ENCODE measurements around the gene IFT57.
"Not testable (repeated sequence)": the region's sequence is repeated elsewhere in the genome, so short reads cannot be mapped to it uniquely, and the experiment has no call there.

The IFT57 gene

DNA sequence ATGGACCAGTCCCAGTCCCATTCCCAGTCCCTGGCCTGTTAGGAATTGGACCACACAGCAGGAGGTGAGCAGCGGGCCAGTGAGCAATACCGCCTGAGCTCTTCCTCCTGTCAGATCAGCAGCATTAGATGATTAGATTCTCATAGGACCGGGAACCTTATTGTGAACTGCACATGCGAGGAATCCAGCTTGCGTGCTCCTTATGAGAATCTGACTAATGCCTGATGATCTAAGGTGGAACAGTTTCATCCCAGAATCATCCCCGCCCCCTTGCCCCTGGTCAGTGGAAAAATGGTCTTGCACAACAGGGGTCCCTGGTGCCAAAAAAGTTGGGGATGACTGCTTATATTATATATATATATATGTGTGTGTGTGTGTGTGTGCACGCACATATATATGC lies 63.1 kb downstream of the IFT57 start:
- DNase-seq (ENCODE audit: low read depth): no peak

DNA sequence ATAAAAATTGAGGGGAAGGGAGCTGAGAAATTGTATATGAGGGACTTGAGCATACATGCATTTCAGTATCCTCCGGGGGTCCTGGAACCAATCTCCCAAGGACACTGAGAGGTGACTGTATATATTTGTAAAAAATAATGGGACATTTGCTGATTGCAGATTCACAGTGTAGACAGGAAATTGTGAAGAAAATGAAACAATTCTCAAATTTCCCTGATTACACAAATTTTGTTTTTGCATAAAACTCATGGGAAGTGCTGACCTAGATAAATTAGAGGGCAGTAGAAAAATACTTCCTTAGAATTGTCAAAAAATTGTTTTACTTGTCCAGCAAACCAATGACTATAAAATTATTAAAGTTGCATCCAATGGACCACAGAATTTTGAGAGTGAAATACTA lies 64.0 kb downstream of the IFT57 start:
- DNase-seq (ENCODE audit: low read depth): no peak

DNA sequence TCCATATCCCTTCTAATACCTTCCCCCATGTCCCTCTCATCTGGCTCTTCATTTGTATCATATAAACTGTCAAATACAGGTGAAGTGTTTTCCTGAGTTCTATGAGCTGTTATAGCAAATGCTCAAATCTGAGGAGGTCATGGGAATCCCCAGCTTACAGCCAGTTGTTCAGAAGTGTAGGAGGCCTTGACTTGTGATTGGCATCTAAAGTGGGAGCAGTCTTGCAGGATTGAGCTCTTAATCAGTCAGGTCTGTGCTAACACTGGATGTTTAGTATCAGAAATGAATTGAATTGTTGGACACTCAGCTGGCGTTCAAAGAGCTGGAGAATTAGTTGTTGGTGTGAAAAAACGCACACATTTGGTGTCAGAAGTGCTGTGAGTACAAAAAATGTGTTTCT lies 65.0 kb downstream of the IFT57 start:
- no peak for DNase-seq (ENCODE audit: low read depth)

DNA sequence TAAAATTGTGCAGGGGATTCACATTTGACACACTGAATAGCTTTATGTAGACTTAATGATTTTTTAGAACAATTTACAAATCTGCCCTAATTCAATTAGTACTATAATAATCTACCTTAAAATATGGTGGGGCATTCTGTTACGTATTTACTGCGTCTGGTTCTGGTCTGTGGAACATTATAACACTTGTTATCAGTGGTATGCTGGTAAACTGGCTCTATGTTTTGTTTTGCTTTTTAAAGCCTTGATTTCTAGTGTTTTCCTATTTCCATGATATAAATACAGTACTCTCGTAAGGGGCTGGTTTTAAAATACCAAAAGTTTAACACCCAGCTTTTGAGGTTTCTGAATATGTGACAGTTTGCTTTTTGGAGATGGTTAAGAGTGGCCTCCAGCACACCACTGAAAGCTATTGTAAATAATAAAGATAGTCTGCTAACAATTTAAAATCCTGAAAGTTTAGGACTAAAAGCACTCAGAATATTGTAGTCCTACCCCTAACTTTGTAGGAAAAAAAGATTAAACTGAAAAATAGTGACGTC lies 65.8 kb downstream of the IFT57 start:
- DNase-seq (ENCODE audit: low read depth): no peak

DNA sequence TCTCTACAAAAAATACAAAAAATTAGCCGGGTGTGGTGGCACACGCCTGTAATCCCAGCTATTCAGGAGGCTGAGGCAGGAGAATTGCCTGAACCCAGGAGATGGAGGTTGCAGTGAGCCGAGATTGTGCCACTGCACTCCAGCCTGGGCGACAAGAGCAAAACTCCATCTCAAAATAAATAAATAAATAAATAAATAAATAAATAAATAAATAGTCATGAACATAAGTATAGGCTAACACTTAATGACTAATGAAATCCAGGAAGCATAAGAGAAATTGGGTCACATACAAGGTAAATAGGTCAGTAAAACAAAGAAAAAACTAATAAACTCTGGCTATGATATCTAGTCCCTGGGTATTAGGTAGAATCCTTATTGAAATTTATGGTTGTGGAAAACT lies 66.6 kb downstream of the IFT57 start:
- DNase-seq (ENCODE audit: low read depth): not testable (repeated sequence)

DNA sequence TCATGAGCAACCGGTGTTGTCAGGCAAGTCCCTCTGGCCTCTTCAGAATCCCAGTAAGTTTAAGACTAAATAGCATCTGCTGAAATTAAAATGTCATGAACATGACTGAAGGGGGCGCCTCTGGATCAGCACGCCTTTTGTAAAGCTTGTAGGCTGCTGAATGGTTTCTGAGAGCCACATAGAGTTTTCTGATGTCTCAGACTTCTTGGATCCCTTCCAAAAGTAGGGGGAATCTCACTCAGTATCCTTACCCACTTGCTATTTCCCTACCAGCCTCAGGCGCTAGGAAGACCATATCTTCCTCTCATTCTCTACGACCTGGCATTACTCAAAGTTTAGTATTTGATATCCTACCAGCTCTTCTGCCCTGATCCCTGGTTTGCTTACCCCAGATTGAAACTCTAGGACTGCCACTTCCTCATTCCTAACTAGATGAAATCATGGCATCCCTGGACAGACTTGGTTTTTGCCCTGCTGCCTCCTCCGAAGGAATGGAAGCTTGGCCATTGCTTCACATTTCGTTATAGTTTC lies 68.7 kb downstream of the IFT57 start:
- DNase-seq (ENCODE audit: low read depth): no peak

DNA sequence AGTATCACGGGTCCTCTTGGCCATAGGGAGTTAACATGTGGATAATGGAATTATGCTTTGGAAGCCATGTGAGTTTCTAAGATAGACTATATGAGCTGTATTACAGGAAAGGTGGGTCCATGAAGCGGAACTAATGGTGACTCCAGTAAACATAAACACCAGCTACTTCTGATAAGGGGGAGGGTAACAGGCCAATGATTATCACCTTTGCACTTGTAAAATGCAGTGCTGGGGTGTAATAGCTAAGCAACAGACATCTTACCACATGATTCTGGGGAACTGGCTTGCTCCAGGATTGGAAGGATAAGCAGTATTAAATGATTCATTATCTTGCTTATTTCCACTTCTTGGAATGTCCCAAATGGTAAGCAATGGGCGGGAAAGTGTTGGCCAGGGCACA lies 70.0 kb downstream of the IFT57 start:
- DNase-seq (ENCODE audit: low read depth): no peak

DNA sequence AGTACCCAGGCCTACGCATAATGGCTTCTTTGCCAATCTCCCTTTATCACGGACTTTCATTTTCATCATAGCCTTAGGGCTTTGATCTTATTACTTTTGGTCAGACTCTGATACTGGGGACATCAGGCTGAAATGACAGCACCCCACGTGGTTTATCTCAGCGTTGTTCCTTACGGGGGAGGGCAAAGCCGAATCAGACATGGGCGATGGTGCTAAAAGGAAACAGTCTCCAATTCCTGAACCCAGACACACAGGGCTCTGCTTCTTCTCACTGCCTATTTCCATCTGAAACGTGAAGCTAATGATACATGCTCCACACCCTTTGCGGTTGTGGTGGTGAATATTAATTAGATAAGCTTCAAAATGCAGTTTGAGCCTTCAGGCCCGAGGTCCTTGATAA lies 72.0 kb downstream of the IFT57 start:
- DNase-seq (ENCODE audit: low read depth): no peak

DNA sequence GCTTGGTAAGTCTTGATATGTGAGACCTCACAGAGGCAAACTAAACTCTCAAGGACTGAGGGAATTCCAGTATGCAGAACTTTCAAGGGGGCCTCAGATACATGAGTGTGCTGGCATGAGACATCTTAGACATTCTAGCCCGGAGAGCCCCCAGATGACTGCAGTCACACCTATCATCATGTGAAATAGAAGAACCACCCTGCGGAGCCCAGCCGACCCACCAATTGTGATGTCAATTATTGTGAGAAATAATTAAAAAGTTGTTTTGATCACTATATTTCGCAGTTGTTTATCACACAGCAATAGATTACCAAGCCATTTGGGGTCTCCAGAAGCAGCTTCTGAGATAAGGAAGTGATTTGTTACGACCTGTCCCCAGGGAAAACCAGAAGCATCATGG lies 76.1 kb downstream of the IFT57 start:
- DNase-seq (ENCODE audit: low read depth): no peak

DNA sequence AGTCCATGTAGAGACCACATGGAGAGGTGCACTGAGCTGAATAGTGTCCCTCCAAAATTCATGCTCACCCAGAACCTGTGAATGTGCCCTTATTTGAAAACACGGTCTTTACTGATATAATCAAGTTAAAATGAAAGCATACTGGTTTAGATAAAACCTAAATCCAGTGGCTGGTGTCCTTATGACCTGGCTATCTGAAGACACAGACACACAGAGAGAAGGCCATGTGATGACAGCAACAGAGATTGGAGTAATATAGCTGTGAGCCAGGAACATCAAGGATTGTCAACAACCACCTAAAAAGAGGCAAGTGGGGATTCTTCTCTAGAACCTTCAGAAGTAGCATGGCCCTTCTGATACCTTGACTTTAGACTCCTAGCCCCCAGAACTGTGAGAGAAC lies 76.6 kb downstream of the IFT57 start:
- DNase-seq (ENCODE audit: low read depth): no peak

DNA sequence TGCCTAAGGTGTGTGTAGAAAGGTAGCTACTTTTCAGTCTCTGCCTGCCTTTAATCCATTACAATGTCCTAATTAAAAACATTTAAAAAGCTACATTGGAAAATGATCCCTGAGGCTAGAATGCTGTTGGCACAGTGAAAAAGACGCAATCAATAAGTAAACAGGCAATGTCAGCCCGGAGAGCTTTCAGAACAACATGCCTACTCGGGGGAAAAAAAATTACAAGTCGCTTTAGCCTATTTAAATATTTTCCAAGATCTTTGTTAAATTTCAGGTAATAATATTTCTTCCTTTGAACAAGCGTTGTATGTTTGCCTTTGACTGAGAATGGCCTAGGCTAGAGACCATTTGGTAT lies 84.8 kb downstream of the IFT57 start:
- no peak for DNase-seq (ENCODE audit: low read depth)

DNA sequence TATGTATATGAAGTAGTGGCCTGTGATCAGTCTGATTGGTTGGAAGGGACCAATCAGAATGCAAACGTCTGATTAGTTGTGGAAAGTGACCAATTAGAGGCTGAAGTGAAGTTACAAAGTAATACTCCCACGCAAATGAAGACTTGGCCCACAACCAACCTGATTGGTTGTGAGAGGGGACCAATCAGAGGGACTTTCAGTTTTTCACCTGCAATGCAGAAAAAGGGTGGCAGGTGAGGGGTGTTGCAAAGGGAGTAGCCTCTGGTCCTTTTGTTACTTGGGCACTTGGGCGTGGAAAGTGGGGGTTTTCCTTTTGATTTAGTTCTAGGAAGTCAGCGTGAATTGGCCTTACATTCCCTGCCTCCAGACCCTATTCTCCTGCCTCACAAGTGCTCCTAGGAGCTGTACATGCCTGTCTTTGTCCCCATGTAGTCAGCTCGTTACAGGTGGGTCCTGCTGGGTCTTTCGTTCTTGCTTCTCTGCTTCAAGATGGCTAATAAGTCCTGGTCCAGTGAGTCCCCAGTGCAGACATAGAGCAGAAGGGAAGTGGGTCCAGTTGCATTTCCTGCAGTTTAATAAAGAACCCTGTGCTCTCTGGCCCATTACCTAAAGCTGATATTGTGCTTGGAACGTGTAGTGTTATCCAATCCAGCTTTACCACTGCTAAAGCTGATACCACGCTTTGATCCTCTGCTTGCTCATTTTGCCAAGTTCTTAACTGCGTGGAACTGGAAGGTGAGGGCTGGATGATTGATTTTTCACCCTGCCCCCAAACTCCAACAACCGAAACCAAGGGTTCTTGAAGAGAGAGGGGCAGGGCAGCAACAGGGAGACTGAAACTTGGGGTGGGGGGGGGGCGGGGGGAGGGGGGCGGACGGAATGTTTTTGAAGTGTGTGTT lies 85.4 kb downstream of the IFT57 start:
- DNase-seq (ENCODE audit: low read depth): no peak

DNA sequence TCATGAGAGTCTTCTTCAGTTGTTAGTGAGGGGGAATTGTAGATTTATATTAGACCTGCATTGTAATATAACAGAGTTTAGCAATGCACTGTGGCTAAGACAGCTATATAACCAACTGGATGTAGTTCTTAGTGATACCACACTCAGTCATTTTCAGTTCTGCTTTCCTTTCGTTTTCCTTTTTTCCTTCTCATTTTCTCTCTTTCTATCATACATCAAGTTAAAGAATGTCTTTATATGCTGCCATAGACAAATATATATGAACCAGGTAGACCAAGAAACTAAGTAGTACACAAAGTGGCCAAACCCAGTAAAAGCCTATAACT lies 87.7 kb downstream of the IFT57 start:
- DNase-seq (ENCODE audit: low read depth): no peak

DNA sequence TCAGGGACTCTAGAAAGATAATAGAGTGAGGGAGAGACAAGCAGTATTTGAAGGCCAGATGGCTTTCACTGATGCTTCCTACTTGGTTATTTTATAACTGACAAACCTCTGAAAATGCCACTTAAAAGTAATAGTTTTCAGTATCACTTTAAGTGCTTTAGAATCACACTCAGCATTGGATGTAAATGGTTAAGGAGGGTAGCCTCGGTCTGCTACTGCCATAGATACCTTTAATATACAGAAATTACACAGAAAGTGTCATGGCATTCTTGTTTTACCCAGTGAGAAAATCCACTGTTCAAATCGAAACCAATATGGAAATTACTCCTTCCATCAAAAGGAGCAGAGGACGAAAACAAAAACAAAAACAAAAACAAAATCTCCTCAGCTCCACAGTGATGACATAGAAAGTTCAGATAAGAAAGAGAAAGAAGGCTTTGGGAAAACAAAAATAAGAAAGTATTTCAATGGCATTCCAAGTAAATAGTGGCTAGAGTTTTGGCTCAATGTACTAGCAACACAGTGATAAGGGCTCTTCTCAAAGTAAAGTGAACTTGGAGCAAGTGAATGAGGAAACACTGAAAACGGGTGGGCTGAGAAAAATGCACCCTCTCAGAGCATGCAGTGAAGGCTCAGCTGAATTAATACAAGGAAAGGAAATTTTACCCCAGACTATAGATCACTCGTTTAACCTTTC lies 88.2 kb downstream of the IFT57 start:
- DNase-seq (ENCODE audit: low read depth): no peak

DNA sequence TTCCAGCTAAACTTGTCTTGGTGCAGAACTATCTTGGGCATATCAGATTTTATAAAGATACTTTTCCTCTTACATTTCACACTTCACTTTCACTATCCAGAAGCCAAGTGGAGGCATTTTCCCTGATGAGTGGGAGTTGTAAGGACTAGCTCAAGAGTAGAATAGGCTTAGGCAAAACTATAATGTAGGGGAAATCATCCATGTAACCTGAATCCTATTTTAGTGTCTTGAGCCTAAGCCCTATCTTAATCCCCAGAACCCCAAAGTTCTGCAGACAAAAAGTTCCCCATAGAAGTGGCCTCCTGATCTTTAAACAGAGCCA lies 89.2 kb downstream of the IFT57 start:
- DNase-seq (ENCODE audit: low read depth): no peak

DNA sequence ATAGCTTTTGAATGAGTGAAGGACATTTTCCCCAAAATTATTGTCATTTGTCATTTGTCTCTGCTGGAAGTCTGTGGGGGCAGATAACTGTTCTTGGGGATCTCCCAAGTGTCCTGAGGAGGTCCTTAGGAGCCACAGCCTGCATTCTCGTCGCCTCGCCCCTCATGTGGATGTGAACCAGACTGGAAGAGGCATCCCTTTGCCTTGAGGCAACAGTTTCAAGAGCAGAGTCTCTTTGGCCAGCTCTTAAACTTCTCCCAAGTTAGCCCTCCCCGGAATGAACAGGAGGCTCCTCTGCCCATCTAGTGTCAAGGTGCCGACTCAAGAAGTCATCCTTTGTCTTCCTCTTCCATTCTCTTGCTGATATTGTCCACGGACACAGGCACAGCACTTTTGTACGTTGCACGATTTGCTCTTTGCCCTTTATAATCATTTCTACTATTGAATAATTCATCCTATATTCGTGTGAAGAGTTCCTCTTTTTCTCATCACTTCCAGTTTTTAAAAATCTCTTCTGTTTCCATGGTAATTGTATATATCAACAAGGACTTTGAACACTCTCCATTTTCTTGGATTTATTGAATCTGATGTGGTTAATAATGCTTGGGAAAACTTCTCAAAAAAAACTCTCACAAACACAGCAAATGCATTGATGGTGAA lies 90.6 kb downstream of the IFT57 start:
- DNase-seq (ENCODE audit: low read depth): no peak

DNA sequence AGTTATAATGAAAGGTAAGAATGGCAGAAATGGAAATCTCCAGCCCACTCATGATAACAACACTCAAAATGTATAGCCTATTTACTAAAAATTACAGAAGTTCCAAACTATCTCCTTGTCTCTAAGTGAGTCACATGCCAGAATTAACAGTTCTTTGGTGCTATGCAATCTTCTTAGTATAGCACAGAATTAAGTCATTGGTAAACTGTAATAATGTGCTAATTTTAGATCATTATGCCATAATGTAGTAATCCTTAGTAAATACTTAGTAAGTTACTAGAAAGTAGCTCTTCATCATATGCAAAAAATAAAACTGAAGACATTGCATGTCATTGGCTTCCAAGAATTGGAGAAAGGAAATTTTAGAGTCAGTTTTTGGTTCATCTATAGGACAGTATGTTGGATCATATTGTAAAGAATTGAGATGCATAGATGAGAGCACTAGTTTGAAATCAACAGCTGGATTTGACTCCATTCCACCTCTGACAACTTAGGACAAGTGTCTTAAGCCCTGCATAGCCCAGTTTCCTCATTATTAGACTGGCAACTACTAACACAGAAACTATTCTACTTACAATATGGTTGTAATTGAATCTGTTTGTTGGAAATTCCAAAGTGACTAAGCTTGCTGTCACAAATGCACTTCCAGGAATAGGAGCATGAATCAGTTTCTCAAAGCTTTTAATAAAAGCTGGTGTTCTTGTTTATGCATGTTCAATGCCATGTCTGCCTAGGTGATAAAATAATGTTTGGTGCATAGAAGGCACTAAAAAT lies 91.3 kb downstream of the IFT57 start:
- DNase-seq (ENCODE audit: low read depth): no peak

DNA sequence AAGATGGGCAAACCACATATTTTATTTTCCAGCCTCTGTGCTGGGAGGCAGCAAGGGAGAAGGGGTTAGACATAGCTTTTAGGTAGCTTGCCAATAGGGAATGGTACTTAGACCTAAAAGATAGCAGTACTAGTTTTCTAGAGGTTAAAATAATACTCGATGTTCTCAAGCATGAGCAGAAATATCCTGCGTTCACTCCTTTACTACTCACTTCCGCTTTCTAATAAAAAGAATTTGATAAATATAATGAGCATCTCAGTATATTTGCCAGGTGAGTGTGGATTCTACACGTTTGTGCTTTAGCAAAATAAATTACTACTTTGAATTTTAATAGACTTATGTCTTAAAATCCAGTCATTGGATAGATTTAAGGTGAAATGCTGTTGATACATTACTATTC lies 92.0 kb downstream of the IFT57 start:
- DNase-seq (ENCODE audit: low read depth): no peak

DNA sequence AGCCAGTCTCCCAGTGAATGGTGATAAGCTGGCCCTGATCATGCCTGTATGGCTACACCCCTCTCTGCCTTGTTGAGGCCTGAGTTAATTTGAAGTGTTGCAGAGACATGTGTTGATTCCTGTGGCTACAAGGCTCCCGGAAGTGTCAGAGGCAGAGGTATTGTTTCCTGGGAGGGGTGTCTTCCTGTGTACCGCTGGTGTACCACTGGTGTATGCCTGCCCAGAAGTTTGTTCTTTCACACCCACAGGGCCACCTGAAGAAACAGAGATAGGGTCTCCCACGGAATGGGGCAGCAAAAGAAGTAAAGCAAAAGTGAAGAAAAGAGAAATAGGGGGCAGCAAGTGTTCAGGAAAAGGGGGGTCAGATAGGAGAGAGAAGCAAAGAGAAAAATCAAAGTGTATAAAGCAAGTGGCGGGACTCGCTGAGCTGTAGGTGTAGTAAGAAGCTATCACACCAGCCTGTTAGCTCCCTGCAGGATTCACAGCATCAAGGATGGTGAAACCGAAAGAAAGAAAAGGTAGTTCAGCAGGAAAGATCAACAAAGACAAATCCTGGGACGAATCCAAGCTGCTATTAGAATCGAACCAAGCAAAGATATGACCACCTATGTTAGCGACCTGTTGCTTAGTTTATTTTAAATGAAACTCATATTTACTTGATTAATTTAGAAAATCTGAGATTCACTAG lies 94.8 kb downstream of the IFT57 start:
- DNase-seq (ENCODE audit: low read depth): peak; percentile 27

DNA sequence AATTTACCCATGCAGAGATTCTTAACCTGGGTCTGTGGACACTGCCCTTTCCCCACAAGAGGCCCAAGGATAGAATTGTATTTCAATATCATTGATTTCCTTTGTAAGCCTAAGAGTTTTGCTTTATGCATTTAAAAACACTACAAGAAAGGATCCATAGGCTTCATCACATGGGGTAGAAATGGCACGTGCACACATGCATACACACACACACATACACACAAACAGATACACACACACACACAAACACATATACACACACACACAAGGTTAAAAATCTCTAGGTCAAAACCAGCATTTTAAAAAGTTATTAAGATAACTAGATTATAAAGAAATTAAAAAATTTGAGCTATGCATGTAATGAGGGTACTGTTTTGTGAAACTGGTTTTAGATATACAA lies 95.9 kb downstream of the IFT57 start:
- no peak for DNase-seq (ENCODE audit: low read depth)

DNA sequence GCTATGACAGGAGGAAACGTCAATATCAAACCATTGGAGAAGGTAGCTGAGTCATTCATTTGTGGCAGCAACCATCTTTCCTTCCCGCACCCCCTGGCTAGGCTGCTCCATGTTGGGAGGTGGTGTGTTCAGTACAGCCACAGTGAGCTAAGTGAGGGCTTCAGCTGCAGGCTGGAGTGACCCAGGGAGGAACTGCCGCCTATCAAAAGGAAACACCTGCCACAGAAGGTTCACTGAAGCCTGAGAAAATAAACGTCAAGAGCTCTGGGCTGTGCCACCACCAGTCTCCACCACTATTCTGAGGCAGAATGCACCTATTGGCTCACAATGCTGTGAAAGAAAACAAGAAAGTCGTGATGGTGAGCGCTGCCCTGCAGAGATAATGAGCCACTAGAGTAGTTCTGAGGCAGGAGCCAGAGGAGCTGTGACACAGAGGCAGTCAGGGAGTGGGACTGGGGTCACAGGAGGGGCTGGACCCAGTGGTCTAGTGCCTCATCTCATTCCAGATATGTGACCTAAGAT lies 96.6 kb downstream of the IFT57 start:
- peak; percentile 15 for DNase-seq (ENCODE audit: low read depth)
